A172 (cell line): Measurements from ENCODE around the gene MUL1. TPM values are rescaled to one million over a fixed set of nuclear protein-coding genes. Genes with fewer than 3 reads are reported as not detected.
"Not testable (repeated sequence)": the region's sequence is repeated elsewhere in the genome, so short reads cannot be mapped to it uniquely, and the experiment has no call there.

Experiments used
- DNase-seq: peaks from one replicate; pipeline ENCODE4 v3.0.0-alpha.2; 2015; ENCODE audit warnings: low spot score
- total RNA-seq: library from RNA; depleted of rRNA; stranded (reverse); fragments of >200 nt; shearing (Covaris generic); gene quantifications from 2 replicates; pipeline ENCODE4 v1.2.3, GENCODE V29; 2014; rRNA removed

MUL1 gene, protein sequence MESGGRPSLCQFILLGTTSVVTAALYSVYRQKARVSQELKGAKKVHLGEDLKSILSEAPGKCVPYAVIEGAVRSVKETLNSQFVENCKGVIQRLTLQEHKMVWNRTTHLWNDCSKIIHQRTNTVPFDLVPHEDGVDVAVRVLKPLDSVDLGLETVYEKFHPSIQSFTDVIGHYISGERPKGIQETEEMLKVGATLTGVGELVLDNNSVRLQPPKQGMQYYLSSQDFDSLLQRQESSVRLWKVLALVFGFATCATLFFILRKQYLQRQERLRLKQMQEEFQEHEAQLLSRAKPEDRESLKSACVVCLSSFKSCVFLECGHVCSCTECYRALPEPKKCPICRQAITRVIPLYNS
- 26.6 and 26.9 TPM in 2 replicates for total RNA-seq

- DNase-seq: peak; percentile 80
Measured at GRCh38 chr1:20507564-20508410, at the start of gene MUL1. Gene MUL1, minus strand, starts transcription at chr1:20508151. Its CDS starts 127 bp downstream, at chr1:20508024.

DNA sequence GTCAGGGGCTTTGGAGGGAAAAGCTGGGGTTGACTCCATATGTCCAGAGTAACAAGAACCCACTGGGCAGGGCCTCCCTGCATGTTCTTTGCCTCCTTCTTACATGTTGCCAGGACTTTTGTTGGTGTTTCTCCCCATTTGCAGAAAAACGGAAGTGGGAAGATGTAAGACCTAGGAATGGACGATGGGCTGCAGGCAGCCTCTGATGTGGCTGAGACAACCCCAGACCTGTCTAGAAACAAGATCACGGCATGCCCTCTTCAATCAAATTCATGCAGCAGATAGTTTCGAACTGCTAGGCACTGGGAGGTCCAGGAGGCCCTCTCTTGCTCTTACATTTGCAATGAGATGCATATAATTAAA, 47.8 kb upstream of the MUL1 start:
- no peak for DNase-seq

DNA sequence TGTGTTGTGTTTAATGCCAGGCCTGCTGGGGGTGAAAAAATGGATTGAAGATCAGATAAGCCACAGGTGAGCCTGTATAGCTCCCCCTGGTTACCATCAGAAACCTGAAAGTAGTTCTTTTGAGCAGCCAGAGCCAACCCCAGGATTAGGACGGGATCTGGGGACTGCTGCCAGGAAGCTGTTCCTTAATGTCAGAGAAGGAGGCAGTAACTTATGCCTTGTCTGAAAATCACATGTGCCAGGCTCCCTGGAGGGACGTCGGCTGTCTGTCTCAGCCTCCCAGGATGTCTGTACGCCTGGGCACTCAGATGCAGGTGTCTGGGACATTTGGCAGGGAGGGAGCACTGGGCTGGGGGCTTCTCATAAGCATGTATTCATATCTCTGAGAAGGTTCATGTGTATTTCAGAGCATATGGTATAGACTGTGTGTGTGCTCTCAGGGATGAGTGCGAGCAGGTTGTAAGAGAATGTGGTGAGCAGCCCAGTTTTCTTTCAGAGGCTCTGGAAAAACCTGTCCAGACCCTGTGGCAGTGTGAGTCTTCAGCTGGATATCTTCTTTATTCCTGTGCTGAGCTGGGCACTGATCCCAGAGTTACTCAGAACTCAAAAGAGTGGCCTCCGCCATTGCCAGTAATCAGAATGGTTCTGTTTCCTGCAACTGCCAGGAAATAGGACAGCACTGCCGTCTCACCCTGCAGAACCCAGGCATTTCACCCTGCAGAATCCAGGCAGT, 47.2 kb upstream of the MUL1 start:
- no peak for DNase-seq

GRCh38 chr1:20552728-20553445, 44.9 kb upstream of the MUL1 start:
- DNase-seq: no peak

GRCh38 chr1:20551945-20552727, 44.2 kb upstream of the MUL1 start, which contains the start of gene FAM43B:
Gene FAM43B, plus strand, starts transcription at chr1:20552573. Its CDS starts 401 bp downstream, at chr1:20552974.
- peak; percentile 16 for DNase-seq

DNA sequence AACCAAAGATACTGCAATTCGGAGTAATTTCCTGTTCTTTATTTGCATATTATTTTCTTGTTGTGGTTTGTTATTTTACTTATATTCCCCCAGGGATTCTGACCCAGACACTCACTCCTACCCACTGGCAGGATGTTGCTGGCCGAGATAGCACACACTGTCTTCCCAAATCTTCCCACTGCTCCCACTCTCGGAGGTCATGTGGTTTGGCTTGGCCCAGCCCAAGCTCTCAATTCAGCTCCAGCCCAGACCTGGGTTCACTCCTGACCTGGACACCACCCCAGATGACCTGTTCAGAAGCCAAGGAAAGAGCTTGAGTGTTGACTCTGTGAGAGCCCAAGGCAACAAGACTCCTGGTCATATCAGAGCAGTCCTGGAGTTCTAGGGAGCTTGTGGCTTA, 43.2 kb upstream of the MUL1 start:
- no peak for DNase-seq

GRCh38 chr1:20546637-20547036, 38.7 kb upstream of the MUL1 start:
- no peak for DNase-seq

GRCh38 chr1:20540281-20540680, 32.3 kb upstream of the MUL1 start:
- no peak for DNase-seq

GRCh38 chr1:20538760-20539551, 31.0 kb upstream of the MUL1 start:
- no peak for DNase-seq

- no peak for DNase-seq
Measured at GRCh38 chr1:20538227-20538626, 30.3 kb upstream of the MUL1 start.

DNA sequence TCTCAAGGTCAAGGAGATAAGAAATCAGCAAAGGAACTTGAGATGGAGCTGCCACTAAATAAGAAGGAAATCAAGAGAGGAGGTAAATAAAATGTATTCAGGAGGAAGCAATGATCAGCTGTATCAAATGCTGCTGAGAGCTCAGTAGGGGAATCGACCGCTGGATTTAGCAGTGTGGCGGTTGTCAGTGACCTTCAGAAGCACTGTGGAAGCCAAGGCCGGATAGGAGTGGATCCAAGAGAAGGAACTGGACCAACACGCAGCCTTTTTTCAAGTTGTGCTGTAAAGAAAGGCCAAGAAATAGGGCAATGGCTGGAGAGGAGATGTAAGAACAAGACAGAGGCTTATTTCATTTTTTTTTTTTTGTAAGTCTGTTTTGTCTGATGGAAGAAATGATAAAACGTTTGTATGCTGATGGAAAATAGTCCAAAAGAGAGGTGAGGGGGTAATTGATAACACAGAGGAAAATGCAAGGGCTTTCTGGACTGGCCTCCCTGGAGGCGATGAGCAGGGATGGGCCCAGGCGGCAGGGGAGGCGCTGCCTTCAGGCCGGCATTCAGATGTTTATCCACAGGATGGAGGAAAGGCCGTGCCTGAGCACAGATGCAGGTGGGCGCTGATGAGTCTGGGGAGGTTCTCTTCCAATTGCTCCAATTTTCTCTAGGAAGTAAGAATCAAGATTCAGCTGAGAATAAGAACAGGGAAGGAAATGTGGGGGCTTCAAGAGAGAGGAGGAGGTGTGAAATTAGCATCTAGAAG, 26.9 kb upstream of the MUL1 start:
- DNase-seq: no peak

DNA sequence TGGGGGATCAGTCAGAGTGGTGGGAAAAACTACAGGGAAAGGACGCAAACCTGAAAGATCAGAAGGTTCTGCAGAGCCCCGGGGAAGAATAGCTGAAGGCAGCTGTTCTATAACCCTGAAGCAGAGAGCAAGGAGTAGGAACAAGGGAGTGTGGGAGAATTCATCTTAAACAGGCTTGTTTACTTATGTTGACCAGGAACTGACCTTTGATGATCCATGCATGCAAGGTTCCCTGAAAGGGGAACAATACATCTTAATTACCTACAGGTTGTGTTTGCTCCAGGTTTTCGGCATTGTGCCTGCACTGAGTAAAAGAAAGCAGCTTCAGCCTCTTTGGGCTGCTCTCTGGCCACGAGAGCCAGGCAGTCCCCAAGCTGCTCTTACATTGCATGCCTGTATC, 25.7 kb upstream of the MUL1 start:
- DNase-seq: no peak

GRCh38 chr1:20530901-20531300, 22.9 kb upstream of the MUL1 start:
- no peak for DNase-seq

DNA sequence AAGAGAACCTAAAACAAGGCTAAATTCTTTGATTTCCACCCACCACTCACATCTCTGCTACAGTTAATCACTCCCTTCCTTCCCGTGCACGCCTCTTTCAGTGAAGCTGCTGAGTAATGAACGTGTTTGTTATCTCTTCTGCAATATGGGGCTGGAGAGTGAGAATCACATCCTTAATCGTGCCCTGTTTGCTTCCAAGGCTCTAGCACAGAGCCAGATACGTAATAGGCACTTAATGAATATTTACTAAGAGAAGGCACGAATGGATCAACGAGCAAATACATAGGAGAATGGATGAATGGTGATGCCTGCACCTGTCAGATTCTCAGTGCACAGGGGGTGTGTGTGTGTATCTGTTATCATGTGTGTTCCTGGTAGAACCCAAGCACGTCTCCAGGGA, 22.4 kb upstream of the MUL1 start:
- no peak for DNase-seq

DNA sequence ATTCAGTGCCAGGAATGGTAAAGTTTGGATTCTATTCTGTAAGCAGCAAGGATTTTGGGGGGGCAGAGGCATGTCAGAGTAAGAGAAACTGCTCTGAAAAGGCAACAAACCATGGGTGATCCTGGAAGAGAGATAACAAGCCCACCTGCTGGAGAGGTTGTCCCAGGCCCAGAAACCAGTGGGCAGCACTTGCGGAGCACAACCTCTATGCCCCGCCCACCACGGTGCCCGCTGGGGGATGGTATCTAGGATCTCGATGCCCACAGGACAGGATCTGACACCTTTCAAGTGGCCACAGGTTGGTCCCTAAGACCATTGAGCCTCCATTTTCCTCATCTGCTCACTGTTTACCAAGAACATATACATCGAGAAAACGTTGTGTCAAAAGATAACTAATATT, 20.3 kb upstream of the MUL1 start:
- no peak for DNase-seq

- DNase-seq: no peak
Measured at GRCh38 chr1:20526267-20526666, 18.3 kb upstream of the MUL1 start.

- peak; percentile 55 for DNase-seq
Measured at GRCh38 chr1:20521960-20522861, 14.3 kb upstream of the MUL1 start.

DNA sequence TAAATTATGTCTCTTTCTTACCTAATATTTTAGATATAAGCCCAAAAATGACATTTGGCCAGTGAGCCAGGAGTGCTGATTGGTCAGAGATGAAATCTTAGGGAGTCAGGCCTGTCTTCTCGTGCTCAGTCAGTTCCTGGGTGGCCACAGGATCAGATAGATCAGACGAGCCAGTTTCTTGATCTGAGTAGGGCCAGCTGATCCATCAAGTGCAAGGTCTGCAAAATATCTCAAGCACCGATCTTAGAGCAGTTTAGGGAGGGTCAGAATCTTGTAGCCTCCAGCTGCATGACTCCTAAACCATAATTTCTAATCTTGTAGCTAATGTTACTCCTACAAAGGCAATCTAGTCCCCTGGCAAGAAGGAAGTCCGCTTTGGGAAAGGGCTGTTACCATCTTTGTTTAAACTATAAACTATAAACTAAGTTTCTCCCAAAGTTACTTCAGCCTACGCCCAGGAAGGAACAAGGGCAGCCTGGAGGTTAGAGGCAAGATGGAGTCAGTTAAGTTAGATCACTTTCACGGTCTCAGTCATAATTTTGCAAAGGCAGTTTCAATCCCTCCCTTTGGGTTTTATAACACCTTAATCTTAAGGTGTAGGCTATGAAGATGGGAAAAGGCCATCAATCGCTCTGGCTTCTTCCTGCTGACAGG, 11.8 kb upstream of the MUL1 start:
- DNase-seq: not testable (repeated sequence)
